Measurements from ENCODE around the gene STAT1.

The STAT1 gene

DNA sequence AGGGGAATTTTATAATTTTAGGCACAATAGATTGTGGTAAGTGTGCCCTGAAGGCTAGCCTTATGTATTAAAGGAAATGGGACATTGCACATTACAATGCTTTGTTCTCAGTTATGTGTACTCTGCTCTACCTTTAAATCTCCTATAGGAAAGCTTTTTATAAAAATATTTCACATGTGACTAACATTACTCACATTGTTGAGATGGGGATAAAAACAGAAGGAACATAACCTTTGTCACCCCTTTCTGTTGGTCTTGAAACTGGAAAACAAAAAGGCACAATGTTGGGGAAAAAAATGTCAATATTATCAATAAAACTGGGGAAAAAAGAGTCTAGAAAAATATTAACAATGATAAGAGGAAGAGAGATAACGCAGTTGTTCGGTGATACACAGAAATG lies 17.3 kb upstream of the STAT1 start:
- ATAC-seq, result no peak
- no peak for DNase-seq

- DNase-seq (no peak), ATAC-seq (peak; percentile 82)
These were observed 16.7 kb upstream of the STAT1 start for GRCh38 chr2:191030521-191031154.

DNA sequence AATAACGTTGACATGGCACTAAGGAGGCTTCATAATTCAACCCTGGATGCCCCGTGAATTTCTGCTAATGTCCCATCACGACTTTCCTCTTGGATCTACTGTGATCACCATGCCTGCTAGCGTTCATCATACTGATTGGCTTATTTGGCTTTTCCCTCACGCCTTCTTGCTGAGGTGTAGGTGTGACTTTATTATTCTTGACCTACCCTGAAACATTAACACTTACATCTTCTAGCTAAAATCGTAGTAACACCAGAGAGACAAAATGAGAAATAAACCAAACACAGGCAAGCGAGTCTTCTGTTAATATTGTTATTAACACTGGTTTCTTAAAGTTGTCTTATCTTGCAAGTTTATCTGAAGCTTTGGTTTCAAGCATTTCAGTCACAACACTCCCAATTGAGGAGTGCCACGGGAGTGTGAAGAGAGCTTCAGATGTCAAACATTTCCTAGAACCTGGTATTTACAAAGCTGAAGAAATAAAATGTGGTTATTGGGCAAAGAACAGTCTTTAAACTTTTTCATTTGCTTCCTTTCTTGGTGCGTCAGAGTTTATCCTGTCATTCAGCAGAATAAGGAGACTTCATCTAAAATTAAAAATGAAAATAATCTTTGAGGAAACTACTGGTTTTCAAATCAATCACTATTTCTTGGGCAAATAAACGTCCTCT lies 15.4 kb upstream of the STAT1 start:
- ATAC-seq (no peak), DNase-seq (no peak)

- ATAC-seq (peak; percentile 19), DNase-seq (no peak)
These were observed 12.4 kb upstream of the STAT1 start for GRCh38 chr2:191026377-191026776.

GRCh38 chr2:191025135-191025534 lies 11.2 kb upstream of the STAT1 start:
- ATAC-seq (no peak), DNase-seq (no peak)

GRCh38 chr2:191023235-191023679 lies 9.3 kb upstream of the STAT1 start:
- DNase-seq (no peak), ATAC-seq (peak; percentile 19)

GRCh38 chr2:191020742-191021381 lies 6.9 kb upstream of the STAT1 start:
- DNase-seq (peak; percentile 57), ATAC-seq (peak; percentile 48)

GRCh38 chr2:191020221-191020741 lies 6.3 kb upstream of the STAT1 start:
- peak; percentile 94 for DNase-seq
- ATAC-seq, result peak; percentile 70

DNA sequence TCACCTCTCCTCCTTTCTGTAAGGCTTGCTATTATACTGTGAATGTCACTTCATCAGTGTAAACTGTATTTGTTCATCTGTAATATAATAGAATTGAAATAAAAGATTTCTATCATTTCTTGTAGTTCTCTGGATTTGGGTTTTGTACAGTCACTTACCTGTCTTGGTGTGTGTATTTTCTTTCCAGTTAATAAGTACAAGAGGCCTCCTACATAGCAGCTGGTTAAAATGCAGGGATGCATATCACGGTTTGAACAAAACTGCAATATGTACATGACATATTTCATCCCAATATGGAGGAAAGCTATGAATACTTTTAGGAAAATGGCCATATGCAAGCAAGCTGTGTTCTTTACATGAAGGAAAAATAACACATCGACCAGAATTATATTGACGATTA lies 5.4 kb upstream of the STAT1 start:
- ATAC-seq (no peak), DNase-seq (no peak)

DNA sequence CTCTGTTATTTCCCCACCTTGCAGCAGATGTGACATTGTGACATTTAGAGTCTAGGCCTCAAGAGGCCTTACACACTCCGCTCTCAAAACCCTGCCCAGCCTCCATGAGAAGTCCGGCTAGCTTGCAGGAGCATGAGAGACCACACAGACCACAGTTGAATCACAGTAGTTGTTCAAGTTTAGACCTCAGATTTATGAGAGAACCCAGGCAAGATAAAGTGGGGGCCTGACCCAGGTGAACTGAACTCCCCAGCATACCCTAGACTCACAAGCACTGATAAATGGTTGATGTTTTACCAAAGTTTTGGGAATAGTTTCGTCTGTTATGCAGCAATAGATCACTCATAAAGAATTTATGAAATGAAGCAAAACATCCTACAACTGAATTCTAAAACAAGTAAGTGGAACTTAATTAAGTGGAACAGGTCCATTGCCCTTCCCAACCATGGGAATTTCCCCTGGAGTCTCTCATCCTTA lies 4.7 kb upstream of the STAT1 start:
- DNase-seq (peak; percentile 43), ATAC-seq (no peak)

DNA sequence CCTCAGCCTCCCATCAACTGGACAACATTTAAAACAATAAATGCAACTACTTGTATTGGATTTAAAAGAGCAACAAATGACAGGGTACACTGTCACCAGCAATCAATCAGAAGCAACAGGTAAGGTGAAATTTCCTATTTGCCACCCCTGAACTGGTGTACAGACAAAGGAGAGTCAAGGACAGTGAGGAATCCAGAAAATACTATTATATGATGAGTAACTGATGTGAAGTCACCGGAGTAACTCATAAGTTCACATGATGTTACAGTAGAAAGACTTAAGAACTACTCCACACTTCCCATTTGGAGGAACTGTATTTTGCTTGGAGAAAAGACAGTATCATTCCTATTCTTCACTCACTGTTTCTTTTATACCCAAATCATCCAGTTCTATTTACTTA lies 4.1 kb upstream of the STAT1 start:
- DNase-seq, result no peak
- no peak for ATAC-seq

GRCh38 chr2:191015831-191016230 lies 1.9 kb upstream of the STAT1 start:
- ATAC-seq, result no peak
- no peak for DNase-seq

- no peak for DNase-seq
- no peak for ATAC-seq
These were observed 1.3 kb upstream of the STAT1 start for GRCh38 chr2:191015239-191015638.

- ATAC-seq, result peak; percentile 4
- DNase-seq, result no peak
These were observed 666 bp upstream of the STAT1 start for GRCh38 chr2:191014653-191015020.

GRCh38 chr2:191013682-191013931 lies 364 bp downstream of the STAT1 start:
- DNase-seq (no peak), ATAC-seq (no peak)

GRCh38 chr2:191012845-191013681 lies 908 bp downstream of the STAT1 start:
- no peak for DNase-seq
- peak; percentile 10 for ATAC-seq

GRCh38 chr2:191012346-191012745 lies 1.6 kb downstream of the STAT1 start:
- ATAC-seq (no peak), DNase-seq (no peak)

GRCh38 chr2:191010887-191011885 lies 2.8 kb downstream of the STAT1 start:
- ATAC-seq (peak; percentile 2), DNase-seq (no peak)

GRCh38 chr2:191009541-191010374 lies 4.2 kb downstream of the STAT1 start:
- DNase-seq, result no peak
- ATAC-seq, result no peak

DNA sequence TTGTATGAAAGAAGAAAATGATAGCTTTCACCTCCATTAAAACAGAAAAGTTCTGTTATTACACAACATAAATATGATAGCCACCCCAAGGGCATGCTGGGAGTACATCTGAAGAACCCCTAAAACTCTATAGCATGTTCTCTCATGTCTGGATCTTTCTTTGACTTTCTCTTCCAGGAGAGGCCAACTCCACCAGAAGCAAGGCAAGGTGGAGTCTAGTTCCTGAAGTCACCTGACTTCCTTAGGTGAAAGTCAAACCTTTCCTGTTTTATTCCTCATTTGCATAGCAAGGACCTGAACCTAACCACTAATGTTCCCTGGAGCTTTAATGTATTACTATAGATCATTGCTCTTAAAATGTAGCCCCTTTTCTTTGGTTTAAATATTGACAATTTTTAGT lies 5.7 kb downstream of the STAT1 start:
- DNase-seq (no peak), ATAC-seq (no peak)
